Kidney epithelial cell (primary cell): ENCODE data around the gene U2SURP. TPM values are rescaled to one million over a fixed set of nuclear protein-coding genes. Genes with fewer than 3 reads are reported as not detected.

Source experiments
- DNase-seq: peaks from one replicate; pipeline ENCODE4 v3.0.0-alpha.2; 2010; ENCODE audit warnings: low read depth
- H3K27me3 ChIP-seq: 2 replicates; pipeline ENCODE4 v1.6.0; 2011; ENCODE audit warnings: low read length; ENCODE audit not compliant: control insufficient read depth, insufficient read depth
- H3K36me3 ChIP-seq: 2 replicates; pipeline ENCODE4 v1.5.1; 2011; ENCODE audit warnings: low read length; ENCODE audit not compliant: control insufficient read depth, insufficient read depth
- H3K4me3 ChIP-seq: 2 replicates; pipeline ENCODE4 v1.5.1; 2011; ENCODE audit warnings: low read depth, mild to moderate bottlenecking, control low read depth, low read length
- total RNA-seq: library from RNA; depleted of rRNA; stranded (reverse); fragments of >200 nt; gene quantifications from 2 replicates; pipeline ENCODE4 v1.2.3, GENCODE V29; 2015
- TF ChIP-seq, protein P1 (sequence below): IDR thresholded peaks from 2 replicates; pipeline ENCODE4 v1.5.1; 2011; ENCODE audit warnings: mild to moderate bottlenecking, moderate library complexity, low read length, control low read depth, inconsistent platforms; ENCODE audit not compliant: insufficient read depth, poor library complexity, severe bottlenecking

Gene U2SURP
- total RNA-seq = 56.1 and 60.6 TPM in 2 replicates

DNA sequence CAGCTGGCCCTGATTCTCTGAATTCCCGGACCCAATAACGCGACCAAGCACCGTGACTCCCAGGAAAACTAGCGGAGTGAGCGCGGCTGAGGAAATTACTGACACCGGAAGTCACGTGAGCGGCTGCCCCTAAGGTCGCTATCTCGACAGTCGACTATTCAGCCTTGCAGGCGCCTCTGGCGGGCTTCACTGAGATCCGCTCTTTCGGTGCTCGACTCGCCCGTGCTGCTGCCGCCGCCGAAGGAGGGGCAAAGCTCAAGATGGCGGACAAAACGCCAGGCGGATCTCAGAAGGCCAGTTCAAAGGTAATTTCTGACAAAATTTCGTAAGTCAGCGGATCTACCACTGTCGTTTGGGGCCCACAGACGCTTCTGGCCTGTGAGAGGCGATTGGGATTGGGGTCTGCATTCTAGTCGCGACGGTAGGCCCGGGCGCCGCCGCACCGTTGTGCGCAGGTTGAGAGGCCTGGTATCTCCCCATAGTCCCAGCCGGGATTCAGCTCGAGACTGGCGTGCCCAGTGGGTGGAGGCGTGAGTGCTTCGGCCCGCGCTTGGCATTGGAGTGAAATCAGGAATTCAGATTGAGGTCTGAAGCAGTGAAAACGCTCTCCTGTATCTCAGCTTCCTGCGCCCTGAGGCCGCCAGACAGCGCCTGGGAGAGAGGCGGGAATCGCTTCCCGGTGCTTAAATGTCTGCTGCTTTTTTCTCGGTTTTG is at the start of gene U2SURP:
Gene U2SURP (plus strand): TSS at position 202 of the 714 bp plus-strand sequence. CDS start 59 bp downstream, at position 261.
- H3K27me3 ChIP-seq = no peaks in the 10 kb centered on the region
- peak within 1 kb of the TSS; percentile 95 for H3K4me3 ChIP-seq
- no peaks in the 10 kb centered on the region for H3K36me3 ChIP-seq
- peak; percentile 86 for DNase-seq
- TF ChIP-seq, protein P1, sequence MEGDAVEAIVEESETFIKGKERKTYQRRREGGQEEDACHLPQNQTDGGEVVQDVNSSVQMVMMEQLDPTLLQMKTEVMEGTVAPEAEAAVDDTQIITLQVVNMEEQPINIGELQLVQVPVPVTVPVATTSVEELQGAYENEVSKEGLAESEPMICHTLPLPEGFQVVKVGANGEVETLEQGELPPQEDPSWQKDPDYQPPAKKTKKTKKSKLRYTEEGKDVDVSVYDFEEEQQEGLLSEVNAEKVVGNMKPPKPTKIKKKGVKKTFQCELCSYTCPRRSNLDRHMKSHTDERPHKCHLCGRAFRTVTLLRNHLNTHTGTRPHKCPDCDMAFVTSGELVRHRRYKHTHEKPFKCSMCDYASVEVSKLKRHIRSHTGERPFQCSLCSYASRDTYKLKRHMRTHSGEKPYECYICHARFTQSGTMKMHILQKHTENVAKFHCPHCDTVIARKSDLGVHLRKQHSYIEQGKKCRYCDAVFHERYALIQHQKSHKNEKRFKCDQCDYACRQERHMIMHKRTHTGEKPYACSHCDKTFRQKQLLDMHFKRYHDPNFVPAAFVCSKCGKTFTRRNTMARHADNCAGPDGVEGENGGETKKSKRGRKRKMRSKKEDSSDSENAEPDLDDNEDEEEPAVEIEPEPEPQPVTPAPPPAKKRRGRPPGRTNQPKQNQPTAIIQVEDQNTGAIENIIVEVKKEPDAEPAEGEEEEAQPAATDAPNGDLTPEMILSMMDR = no peak

- no peaks in the 10 kb centered on the region for H3K36me3 ChIP-seq
- H3K4me3 ChIP-seq = no peak overlapping the region
- DNase-seq = no peak
- H3K27me3 ChIP-seq = peaks cover 3% of the 10 kb centered on the region
- TF ChIP-seq, protein P1 = no peak
Observed at GRCh38 chr3:142951794-142952193, 49.6 kb upstream of the U2SURP start.

DNA sequence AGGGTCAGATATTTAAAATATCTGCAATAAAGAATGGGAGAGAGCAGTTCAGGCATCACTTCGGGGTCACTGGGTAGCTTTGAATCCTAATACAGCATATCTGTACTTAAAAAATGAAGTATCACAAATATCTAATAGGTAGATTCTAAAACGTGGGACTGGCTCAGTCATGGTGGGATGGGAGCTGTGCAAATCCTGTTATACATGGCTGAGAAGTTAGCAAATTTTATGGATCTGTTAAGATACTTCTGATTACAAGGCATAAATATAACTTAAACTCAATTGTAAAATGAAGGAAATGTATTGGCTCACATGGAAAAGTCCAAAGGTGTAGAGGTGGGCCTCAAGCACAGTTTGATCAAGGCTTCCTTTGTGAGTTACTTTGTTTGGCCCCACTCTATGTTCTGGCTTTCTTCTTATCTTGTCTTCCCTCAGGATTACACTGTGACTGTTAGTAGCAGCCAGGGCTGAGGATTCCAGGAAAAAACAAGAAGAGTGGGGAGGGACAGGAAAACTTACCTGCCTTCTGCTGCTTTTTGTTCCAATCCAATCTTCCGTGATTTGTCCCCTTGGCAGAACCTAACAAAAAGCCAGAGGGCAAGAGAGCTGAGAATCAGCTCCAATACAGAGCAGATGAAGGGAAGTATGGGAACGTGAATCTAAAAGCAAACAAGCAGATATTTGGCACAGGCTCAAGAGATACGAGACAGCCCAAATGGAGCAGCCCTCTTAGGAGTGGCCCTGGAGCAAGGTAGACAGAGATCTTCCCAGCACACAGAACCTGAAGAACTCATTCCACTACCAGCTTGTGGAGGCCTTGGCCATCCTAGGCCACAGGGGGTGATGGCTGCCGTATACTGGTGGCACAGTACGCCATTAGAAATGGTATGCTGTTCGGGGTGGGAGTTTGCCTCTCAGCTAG is 48.8 kb upstream of the U2SURP start:
- Histone ChIP-seq H3K27me3 (no peaks in the 10 kb centered on the region), H3K4me3 (no peak overlapping the region), H3K36me3 (no peaks in the 10 kb centered on the region)
- no peak for DNase-seq
- TF ChIP-seq, protein P1 = no peak

- Histone ChIP-seq H3K36me3 (no peaks in the 10 kb centered on the region), H3K27me3 (no peaks in the 10 kb centered on the region), H3K4me3 (no peak overlapping the region)
- TF ChIP-seq, protein P1 = no peak
- DNase-seq = no peak
Observed at GRCh38 chr3:142953443-142953842, 47.9 kb upstream of the U2SURP start.

DNA sequence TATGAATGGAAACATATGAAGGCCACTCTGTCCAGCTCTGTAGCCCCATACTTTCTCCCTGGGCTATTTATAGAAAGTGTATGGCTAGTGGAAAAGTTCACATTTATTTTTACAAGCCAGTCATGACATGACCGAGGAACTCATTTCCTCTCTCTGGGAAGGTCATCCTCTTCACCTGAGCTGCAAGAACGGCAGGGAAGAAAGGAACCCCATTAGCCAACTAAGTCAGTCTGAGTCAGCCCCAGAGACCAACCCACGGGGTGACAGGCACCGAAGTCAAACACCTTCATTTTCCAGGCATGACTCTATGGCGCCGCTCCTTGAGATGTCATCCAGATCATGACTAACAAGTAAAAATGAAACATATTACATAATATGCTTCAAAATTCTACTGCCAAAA is 42.7 kb upstream of the U2SURP start:
- no peak for DNase-seq

More for the DNA sequence above, 42.7 kb upstream of the U2SURP start:
- Histone ChIP-seq H3K36me3 (no peaks in the 10 kb centered on the region), H3K27me3 (peaks cover 6% of the 10 kb centered on the region), H3K4me3 (no peak overlapping the region)
- TF ChIP-seq, protein P1 = no peak
